Activated naive CD4-positive, alpha-beta T cell treated with anti-CD3 and anti-CD28 coated beads, Interleukin-2, amount 50 U/mL, for 24 hours (primary cell): ENCODE data around the gene CACNG6.

Source experiments
- H3K27ac Mint-ChIP-seq: one replicate; pipeline ENCODE4 v1.8.0; 2021; ENCODE audit warnings: mild to moderate bottlenecking, mixed read lengths
- H3K27me3 Mint-ChIP-seq: one replicate; pipeline ENCODE4 v1.8.0; 2021; ENCODE audit warnings: mixed read lengths
- H3K36me3 Mint-ChIP-seq: one replicate; pipeline ENCODE4 v1.8.0; 2021; ENCODE audit warnings: mixed read lengths
- H3K4me1 Mint-ChIP-seq: one replicate; pipeline ENCODE4 v1.8.0; 2021; ENCODE audit warnings: mixed read lengths
- H3K4me3 Mint-ChIP-seq: one replicate; pipeline ENCODE4 v1.8.0; 2021; ENCODE audit warnings: mild to moderate bottlenecking, mixed read lengths
- H3K9me3 Mint-ChIP-seq: one replicate; pipeline ENCODE4 v1.8.0; 2021; ENCODE audit warnings: mixed read lengths

CACNG6 gene

DNA sequence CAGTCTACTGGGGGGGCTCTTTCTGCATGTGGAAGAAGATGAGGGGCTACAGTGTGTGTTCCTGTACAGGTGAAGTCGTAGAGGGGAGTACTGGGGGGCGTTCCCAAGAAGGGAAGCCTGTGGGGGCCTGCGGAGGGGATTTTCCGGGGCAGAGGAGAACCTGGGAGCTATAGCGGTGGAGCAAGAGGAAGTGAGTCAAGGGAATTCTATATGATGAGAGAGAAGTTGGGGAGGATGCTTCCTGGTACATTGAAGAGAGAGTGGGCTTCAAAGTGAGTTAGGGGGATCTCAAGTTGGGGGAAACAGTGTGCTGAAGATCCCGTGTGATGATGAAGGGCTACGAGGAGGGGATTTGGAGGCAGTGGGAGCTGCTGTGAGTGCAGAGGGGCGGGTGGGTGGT is 30.6 kb upstream of the CACNG6 start:
- Mint-ChIP-seq H3K27ac (no peak overlapping the region), H3K9me3 (no peaks in the 10 kb centered on the region), H3K4me1 (peaks cover 14% of the 10 kb centered on the region), H3K36me3 (peaks cover 2% of the 10 kb centered on the region), H3K4me3 (no peak overlapping the region), H3K27me3 (peaks cover 59% of the 10 kb centered on the region)

DNA sequence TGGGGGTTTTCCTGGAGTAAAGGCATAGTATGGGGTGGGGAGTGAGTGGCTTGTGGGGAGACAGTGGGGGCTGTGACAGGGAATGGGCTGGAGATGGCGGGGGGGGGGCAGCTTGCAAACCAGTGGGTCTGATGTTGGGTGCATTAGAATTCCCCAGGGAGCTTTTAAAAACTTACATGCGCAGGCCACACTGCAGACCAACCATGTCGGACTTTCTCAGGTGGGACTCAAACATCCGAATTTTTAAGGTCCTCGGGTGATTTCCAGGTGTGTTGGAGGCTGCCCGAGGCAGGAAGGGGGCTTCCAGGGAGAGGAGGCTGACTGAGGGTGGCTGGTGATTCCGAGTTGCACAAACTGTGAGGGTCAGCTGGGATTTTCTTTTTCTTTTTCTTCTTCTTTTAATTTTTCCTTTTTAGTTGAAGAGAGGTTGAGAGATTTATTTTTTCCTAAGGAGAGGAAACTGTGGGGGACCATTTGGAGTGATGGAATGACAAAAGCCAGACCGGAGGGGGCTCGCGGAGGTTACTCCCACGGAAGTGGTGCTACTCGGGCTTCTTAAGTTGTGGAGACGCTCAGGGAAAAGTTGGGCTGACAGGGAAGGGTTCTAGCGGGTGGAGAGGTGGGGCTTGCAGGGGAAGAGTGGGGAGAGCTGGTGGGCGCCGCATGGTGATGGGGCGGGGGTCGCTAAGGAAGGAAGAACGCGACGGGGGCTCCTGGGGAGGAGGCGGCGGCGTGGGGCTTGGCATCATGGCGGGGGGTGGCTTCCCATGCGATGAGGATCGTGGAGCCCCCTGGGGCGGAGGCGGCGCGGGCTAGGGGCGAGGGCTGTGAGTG is 29.7 kb upstream of the CACNG6 start:
- peaks cover 14% of the 10 kb centered on the region for H3K4me1 Mint-ChIP-seq
- H3K4me3 Mint-ChIP-seq, result no peak overlapping the region
- H3K36me3 Mint-ChIP-seq, result peaks cover 2% of the 10 kb centered on the region
- peaks cover 62% of the 10 kb centered on the region for H3K27me3 Mint-ChIP-seq
- H3K9me3 Mint-ChIP-seq, result no peaks in the 10 kb centered on the region
- H3K27ac Mint-ChIP-seq, result no peak overlapping the region

DNA sequence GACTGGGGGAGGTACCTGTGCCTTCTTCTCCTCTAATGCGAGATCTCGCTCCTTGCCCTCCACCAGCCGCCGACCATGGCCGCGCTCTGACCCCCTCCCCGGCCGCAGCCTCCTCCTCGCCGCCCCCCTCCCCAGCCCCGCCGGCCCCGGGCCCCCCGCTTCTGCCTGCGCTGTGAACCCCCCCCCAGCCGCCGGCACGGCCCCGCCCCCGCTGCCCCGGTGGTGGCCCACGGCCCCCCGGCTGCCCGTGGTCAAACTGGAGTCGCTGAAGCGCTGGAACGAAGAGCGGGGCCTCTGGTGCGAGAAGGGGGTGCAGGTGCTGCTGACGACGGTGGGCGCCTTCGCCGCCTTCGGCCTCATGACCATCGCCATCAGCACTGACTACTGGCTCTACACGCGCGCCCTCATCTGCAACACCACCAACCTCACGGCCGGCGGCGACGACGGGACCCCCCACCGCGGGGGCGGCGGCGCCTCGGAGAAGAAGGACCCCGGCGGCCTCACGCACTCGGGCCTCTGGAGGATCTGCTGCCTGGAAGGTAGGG is 28.5 kb upstream of the CACNG6 start, which contains the start of gene CACNG8:
CACNG8 (plus strand) TSS at position 51 of the 545 bp plus-strand sequence.
- H3K4me1 Mint-ChIP-seq, result peaks cover 10% of the 10 kb centered on the region
- H3K36me3 Mint-ChIP-seq, result peaks cover 2% of the 10 kb centered on the region
- H3K27ac Mint-ChIP-seq, result no peak within 1 kb of the TSS
- peaks cover 61% of the 10 kb centered on the region for H3K27me3 Mint-ChIP-seq
- no peak within 1 kb of the TSS for H3K4me3 Mint-ChIP-seq
- no peaks in the 10 kb centered on the region for H3K9me3 Mint-ChIP-seq

DNA sequence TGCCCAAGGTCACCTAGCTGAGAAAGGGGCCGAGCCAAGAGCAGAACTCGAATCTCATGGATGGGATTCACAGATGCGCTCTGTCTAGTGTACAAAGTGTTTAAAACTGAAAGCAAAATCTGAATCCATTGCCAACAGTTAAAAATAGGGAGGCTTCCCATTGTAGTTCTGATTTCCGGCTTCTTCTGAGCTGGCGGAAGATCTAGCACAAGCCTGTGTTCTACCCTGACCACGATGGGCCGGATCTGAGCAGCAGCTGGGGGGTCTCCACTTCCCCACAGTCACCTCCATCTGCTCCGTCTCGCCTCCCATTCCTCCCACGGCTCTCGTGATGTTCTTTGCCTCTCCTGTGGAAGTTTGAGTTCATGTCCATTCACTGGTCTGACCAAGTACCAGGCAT is 26.3 kb upstream of the CACNG6 start:
- Mint-ChIP-seq H3K27ac (no peak overlapping the region), H3K4me3 (no peak overlapping the region), H3K36me3 (peaks cover 2% of the 10 kb centered on the region), H3K4me1 (peaks cover 10% of the 10 kb centered on the region), H3K9me3 (no peaks in the 10 kb centered on the region), H3K27me3 (peaks cover 49% of the 10 kb centered on the region)

DNA sequence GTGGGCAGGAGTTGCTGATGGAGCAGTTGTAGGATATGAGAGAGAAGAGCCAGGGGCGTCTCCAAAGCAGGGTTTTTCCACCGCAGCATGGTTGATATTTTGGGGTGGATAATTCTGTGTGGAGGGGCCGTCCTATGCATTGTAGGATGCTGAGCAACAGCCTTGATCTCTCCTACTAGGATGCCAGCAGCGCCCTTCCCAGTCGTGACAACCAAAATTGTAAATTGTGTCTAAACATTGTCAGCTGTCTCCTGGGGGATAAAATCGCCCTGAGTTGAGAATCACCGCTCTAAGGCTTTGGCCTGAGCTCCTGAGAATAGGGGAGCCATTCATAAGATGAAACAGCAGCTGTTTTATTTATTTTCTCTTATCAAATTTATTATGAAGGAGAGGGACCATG is 24.5 kb upstream of the CACNG6 start:
- Mint-ChIP-seq H3K27me3 (peaks cover 34% of the 10 kb centered on the region), H3K4me1 (peaks cover 4% of the 10 kb centered on the region), H3K27ac (no peak overlapping the region), H3K36me3 (peaks cover 2% of the 10 kb centered on the region), H3K4me3 (no peak overlapping the region), H3K9me3 (no peaks in the 10 kb centered on the region)

DNA sequence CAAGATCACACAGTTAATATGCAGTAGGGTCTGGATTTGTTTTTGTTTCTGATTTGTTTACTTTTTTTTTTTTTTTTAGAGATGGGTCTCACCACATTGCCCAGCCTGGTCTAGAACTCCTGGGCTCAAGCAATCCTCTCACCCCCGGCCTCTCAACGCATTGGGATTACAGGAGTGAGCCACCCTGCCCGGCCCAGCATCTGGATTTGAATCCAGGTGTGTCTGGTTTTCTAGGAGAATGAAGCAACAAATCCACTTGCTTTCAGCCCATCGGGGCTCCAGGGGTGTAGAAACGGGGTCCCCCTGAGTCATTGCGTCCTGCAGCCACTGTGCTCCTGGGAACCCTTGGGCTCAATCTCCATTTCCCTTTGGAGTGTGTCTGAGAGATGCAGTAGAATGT is 22.1 kb upstream of the CACNG6 start:
- no peaks in the 10 kb centered on the region for H3K4me1 Mint-ChIP-seq
- H3K4me3 Mint-ChIP-seq, result no peak overlapping the region
- peaks cover 34% of the 10 kb centered on the region for H3K27me3 Mint-ChIP-seq
- no peak overlapping the region for H3K27ac Mint-ChIP-seq
- H3K9me3 Mint-ChIP-seq, result no peaks in the 10 kb centered on the region
- H3K36me3 Mint-ChIP-seq, result peaks cover 2% of the 10 kb centered on the region

DNA sequence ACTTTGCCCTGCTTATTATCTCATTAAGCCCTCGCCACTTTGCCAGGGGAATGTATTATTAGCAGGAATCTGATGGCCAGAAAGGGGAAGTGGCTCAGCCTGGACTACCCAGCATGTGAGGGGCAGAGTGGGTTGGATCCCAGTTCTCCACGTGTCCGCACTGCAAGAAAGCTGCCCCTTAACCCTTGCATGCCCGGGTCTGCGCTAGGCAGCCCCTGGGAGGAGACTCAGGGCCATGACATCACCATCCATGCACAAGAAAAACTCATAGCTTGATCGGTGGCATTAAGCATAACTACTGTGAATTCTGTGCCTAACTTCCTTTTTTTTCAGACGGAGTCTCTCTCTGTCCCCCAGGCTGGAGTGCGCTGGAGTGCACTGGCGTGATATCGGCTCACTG is 19.8 kb upstream of the CACNG6 start:
- Mint-ChIP-seq H3K4me1 (no peaks in the 10 kb centered on the region), H3K9me3 (no peaks in the 10 kb centered on the region), H3K36me3 (no peaks in the 10 kb centered on the region), H3K27me3 (peaks cover 26% of the 10 kb centered on the region), H3K27ac (no peak overlapping the region), H3K4me3 (no peak overlapping the region)

DNA sequence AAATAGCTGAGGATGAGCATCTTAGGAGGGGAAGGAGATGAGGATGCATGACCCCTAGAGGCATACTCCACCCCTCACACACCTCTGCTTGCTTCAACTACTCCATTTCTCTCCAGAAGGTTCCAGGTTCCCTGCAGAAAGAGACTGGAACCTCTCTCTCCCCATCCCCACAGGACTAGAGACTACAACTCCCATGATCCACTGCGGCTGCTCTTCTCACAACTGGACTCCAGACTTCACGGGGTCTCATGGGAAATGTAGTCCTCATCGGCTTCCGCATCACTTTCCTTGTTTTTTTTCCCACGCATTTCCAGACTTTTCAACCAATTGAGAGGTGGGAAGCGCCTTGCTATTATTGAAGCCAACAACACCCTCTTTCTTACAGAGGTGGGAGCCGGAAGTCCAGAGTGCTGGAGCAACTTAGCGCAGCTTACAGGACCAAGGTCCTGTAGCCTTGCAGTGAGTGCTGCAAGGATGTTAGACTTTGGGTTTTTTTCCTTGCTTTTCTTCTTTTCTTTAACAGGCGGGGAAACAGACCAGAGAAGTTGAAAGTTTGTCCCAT is 13.9 kb upstream of the CACNG6 start:
- H3K4me1 Mint-ChIP-seq, result peaks cover 35% of the 10 kb centered on the region
- H3K27me3 Mint-ChIP-seq, result peaks cover 50% of the 10 kb centered on the region
- H3K36me3 Mint-ChIP-seq, result peaks cover 8% of the 10 kb centered on the region
- H3K27ac Mint-ChIP-seq, result peak overlapping the region; percentile 19
- peak overlapping the region; percentile 82 for H3K4me3 Mint-ChIP-seq
- H3K9me3 Mint-ChIP-seq, result no peaks in the 10 kb centered on the region

DNA sequence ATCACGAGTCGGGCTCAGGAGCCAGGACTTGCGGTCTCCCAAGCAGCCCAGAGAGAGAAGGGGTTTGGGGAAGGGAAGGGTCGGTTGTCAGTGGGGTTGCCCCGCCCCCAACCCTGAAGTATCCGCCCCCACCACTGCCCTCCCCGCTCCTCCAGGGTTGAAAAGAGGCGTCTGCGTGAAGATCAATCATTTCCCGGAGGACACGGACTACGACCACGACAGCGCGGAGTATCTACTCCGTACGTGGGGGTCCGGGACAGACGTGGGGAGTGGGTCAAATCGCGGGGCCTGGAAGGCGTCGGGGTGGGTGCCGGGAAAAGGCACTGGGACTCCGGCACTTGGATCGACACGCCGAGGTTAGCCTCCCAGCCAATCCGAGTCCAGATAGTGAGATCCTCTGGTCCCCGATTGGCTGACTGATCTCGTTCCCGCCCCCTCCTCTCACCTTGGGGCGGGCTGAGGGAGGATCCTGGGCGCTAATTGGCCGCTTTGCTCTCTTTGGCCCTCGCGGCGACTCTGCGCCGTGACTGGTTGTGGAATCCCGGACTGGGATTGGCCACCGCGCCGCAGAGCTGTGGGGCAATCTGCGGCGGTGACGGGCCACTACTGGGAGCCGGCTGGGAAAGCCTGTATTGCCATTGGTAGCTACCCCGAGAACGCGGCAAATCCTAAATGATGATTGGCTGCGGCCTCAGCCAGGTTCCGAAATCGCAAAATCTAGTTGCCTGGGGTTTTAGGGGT is 13.3 kb upstream of the CACNG6 start:
- Mint-ChIP-seq H3K27me3 (peaks cover 44% of the 10 kb centered on the region), H3K36me3 (peaks cover 8% of the 10 kb centered on the region), H3K4me1 (peaks cover 35% of the 10 kb centered on the region), H3K9me3 (no peaks in the 10 kb centered on the region), H3K27ac (no peak overlapping the region), H3K4me3 (peak overlapping the region; percentile 82)

DNA sequence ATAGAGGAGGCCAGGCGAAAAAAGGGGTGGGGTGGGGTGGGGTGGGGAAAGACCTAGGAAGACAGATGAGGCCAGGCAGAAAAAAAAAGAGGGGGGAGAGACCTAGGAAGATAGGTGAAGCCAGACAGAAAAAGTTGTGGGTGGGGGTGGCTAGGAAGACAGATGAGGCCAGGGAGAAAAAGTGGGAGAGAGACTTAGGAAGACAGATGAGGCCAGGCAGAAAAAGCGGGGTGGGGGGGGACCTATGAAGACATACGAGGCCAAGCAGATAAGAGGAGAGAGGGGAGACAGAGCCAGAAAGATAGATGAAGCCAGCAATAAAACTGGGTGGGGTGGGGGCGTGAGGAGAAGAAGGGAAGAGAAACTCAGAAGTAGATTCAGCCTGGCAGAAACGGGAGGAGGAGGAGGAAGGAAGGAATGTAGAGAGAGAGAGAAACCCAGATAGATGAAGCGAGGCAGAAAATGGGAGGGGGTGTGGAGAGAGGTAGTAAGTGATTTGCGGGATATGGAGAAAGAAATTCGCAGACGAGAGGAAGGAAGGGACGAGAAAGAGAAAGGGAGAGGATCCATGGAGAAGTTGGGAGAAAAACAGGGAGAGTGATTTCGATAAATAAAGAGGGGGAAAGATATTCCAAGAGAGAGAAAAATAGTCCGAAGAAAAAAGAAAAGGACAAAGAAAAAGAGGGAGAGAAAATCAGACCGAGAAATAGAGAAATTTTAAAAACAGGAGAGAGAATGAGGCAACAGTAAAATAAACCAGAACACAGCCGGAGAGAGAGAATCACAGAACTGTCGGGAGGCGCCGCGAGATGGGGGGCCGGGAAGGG is 12.2 kb upstream of the CACNG6 start:
- peaks cover 8% of the 10 kb centered on the region for H3K36me3 Mint-ChIP-seq
- H3K27me3 Mint-ChIP-seq, result peaks cover 41% of the 10 kb centered on the region
- H3K4me1 Mint-ChIP-seq, result peaks cover 35% of the 10 kb centered on the region
- no peak overlapping the region for H3K27ac Mint-ChIP-seq
- peak overlapping the region; percentile 72 for H3K4me3 Mint-ChIP-seq
- no peaks in the 10 kb centered on the region for H3K9me3 Mint-ChIP-seq

DNA sequence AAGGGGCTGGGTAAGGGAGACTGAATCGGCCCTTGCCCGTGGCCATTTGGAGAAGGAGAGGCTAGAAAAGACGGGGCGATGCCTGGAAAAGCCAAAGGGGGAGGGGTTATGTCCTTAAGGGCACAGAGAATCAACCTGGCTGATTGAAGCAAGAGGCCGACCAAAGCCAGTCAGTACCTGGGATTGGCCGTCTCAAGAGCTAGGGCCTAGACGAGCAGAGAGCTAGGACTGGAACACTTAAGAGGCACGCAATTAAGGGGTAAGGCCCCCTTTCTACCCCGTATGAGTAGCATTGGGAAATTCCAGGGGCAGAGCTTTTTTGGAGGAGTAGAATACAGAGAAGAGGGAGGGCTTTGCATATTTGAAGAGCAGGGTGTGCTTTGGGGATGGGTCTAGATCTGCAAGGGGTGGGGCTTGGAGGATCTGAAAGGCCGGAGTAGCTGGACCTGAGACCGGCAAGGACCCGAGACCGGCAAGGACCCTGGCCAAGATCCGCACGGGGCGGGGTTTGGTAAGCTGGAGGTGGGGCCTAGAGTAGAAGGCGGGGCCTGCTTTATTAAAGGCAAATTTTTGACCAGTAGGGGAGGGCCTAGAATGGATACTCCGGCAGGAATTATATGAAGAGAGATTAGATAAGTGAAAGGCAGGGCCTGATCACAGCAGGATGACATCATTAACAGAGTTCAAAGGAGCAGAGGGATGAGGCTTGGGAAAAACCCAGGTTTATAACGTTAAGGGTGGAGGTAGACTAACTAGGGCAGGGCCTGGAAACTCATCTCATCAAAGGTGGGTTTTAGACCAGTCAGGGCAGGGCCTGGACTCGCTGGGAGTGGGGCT is 10.7 kb upstream of the CACNG6 start:
- H3K4me1 Mint-ChIP-seq, result peaks cover 35% of the 10 kb centered on the region
- H3K4me3 Mint-ChIP-seq, result peak overlapping the region; percentile 66
- H3K27ac Mint-ChIP-seq, result peak overlapping the region; percentile 87
- H3K9me3 Mint-ChIP-seq, result no peaks in the 10 kb centered on the region
- peaks cover 8% of the 10 kb centered on the region for H3K36me3 Mint-ChIP-seq
- peaks cover 37% of the 10 kb centered on the region for H3K27me3 Mint-ChIP-seq

DNA sequence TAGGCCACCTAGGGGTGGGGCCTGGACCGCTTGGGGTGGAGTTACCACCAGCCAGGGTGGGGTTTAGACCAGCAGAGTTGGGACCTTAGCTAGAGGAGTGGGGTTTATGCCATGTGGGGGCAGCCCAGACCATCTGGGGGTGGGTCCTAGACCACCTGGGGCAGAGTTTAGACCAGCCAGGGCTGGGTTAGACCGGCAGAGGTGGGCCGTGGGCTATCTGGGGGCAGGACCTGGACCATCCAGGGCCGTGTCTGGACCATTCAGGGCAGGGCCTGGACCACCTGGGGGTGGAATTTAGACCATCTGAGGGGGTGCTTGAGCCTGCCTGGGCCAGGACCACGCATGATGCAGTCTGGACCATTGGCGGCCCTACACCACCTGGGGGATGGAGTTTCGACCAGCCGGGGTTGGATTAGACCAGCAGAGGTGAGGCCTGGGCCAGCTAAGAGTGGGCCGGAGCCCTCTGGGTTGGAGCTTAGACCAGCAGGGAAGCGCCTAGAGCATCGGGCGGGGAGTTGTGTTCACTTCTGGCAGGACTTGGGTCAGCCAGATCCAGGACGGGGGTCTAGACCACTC is 10.0 kb upstream of the CACNG6 start:
- H3K27ac Mint-ChIP-seq, result no peak overlapping the region
- H3K4me1 Mint-ChIP-seq, result peaks cover 35% of the 10 kb centered on the region
- H3K36me3 Mint-ChIP-seq, result peaks cover 8% of the 10 kb centered on the region
- no peaks in the 10 kb centered on the region for H3K9me3 Mint-ChIP-seq
- peaks cover 34% of the 10 kb centered on the region for H3K27me3 Mint-ChIP-seq
- no peak overlapping the region for H3K4me3 Mint-ChIP-seq

DNA sequence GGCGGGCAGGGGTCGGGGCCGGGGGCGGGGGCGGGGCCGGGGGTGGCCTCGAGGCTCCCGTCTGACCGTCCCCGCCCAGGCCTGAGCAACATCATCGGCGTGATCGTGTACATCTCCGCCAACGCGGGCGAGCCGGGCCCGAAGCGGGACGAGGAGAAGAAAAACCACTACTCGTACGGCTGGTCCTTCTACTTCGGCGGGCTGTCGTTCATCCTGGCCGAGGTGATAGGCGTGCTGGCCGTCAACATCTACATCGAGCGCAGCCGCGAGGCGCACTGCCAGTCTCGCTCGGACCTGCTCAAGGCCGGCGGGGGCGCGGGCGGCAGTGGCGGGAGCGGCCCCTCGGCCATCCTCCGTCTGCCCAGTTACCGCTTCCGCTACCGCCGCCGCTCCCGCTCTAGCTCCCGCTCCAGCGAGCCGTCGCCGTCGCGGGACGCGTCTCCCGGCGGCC is 9.4 kb upstream of the CACNG6 start:
- Mint-ChIP-seq H3K27me3 (peaks cover 31% of the 10 kb centered on the region), H3K36me3 (peaks cover 8% of the 10 kb centered on the region), H3K4me1 (peaks cover 35% of the 10 kb centered on the region), H3K27ac (no peak overlapping the region), H3K9me3 (no peaks in the 10 kb centered on the region), H3K4me3 (no peak overlapping the region)

DNA sequence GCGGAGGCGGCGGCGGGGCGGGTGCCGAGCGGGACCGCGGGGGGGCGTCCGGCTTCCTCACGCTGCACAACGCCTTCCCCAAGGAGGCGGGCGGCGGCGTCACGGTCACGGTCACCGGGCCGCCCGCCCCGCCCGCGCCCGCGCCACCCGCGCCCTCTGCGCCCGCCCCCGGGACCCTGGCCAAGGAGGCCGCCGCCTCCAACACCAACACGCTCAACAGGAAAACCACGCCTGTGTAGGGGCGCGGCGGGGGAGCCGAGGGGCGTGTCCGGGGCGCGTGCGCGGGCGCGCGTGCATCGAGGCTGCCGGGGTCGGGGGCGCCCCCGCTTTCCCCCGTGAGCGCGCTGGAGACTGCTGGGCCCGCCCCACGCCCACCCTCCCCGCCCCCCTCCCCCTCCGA is 8.8 kb upstream of the CACNG6 start:
- H3K4me3 Mint-ChIP-seq, result no peak overlapping the region
- peaks cover 31% of the 10 kb centered on the region for H3K4me1 Mint-ChIP-seq
- peaks cover 8% of the 10 kb centered on the region for H3K36me3 Mint-ChIP-seq
- H3K27me3 Mint-ChIP-seq, result peaks cover 27% of the 10 kb centered on the region
- H3K9me3 Mint-ChIP-seq, result no peaks in the 10 kb centered on the region
- H3K27ac Mint-ChIP-seq, result no peak overlapping the region
